ENCODE measurements around the gene ABCB9.
A peak's percentile ranks its signal among the peaks of the same experiment; 100 is the strongest.

ABCB9 gene

GRCh38 chr12:122982963-122983788 is 16.9 kb upstream of the ABCB9 start:
- DNase-seq, result peak in 5 of 58 donors; percentile 7 to 43 (median 24)

- DNase-seq, result no peak
These were observed 16.2 kb upstream of the ABCB9 start for GRCh38 chr12:122982477-122982815.

GRCh38 chr12:122981587-122982476 is 15.6 kb upstream of the ABCB9 start:
- DNase-seq, result no peak

- peak in 6 of 58 donors; percentile 37 to 69 (median 50) for DNase-seq
These were observed 14.8 kb upstream of the ABCB9 start for GRCh38 chr12:122981036-122981471.

- DNase-seq, result peak in 48 of 58 donors; percentile 14 to 80 (median 54)
These were observed 14.1 kb upstream of the ABCB9 start, which contains the start of gene ARL6IP4 for GRCh38 chr12:122980183-122981035. Gene ARL6IP4, plus strand, starts transcription at chr12:122980681. Its CDS starts 459 bp downstream, at chr12:122981140.

GRCh38 chr12:122979908-122980182 is 13.6 kb upstream of the ABCB9 start:
- DNase-seq, result no peak

DNA sequence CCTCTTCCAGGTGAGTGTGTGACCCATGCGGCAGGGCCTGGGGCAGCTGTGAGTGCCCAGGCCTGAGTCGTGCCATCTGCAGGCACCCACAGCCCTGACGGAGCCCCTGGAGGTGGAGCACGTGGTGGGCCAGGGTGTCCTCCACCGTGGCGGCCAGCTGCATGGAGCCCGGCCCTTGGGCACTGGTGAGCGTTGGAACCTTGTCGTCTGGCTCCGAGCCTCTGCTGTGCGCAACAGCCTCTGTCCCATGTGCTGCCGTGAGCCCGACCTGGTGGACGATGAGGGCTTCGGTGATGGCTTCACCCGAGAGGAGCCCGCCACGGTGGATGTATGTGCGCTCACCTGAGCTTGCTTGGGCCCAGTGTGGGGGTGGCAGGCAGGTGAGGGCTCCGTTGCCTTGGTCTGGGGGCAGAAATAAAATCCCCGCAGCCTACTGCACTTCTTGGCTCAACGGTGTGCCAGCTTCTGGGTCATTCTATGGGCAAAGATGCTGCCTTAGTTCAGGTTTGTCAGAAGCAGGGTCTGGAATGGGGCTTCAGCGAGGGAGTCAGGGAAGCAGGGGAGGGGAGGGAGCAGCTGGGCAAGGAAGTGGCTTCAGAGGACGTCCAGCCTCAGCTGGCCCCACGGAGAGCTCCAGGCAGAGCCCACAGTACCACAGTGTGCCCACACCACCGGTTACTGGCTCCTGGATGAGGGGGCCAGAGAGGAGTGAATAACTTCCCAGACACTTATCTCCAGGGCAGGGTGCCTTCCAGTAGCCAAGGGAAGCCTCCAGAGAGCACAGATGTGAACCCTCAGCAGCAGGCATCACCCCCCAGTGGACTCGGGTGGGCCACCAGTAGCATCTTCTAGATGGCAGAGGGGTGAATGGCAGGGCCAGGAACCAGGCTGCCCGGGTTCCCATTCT is 13.0 kb upstream of the ABCB9 start:
- no peak for DNase-seq

DNA sequence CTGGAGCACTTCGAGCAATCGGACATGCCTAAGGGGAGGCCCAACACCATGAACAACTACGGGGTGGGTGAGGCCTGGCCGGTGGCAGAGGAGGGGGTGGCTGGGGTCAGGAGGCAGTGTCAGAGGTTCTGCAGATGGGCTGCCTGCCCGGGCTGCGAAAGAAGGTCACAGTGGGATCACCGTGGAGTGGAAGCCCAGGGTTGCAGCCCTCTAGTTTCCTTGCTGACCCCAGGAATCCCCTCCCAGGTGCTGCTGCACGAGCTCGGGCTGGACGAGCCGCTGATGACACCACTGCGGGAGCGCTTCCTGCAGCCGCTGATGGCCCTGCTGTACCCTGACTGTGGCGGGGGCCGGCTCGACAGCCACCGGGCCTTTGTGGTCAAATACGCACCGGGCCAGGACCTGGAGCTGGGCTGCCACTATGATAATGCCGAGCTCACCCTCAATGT is 12.3 kb upstream of the ABCB9 start:
- DNase-seq, result no peak

- DNase-seq, result no peak
These were observed 11.6 kb upstream of the ABCB9 start for GRCh38 chr12:122977655-122978392.

DNA sequence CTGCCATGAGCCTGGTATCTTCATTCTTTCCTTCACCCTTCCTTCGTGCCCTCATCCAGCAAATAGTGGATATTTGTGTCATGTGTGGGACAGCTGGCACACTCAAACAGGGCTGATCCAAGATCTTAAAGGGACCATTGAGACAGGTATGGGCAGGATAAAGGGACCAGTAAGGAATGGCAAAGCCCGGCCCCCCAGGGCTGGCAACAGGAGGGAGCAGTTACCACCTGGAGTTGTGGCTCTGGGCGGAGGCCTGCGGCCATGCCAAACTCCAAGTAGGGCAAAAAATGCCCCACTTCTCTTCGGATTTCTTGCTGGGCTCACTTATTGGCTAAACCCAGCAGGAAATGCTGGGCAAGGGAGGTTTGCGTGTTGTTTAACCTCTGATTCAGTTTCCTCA is 10.9 kb upstream of the ABCB9 start:
- DNase-seq, result no peak

DNA sequence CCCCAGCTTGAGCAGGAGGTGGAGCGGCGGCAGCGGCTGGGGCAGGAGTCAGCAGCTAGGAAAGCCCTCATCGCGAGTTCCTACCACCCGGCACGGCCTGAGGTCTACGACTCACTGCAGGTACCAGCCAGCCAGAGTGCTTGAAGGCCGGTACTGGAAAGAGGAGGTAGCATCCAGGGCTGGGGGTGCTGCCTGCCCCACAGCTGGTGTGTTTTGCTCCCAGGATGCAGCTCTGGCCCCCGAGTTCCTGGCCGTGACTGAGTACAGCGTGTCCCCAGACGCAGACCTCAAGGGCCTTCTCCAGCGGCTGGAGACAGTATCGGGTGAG is 10.3 kb upstream of the ABCB9 start:
- DNase-seq, result no peak

GRCh38 chr12:122975790-122976647 is 9.8 kb upstream of the ABCB9 start:
- no peak for DNase-seq

DNA sequence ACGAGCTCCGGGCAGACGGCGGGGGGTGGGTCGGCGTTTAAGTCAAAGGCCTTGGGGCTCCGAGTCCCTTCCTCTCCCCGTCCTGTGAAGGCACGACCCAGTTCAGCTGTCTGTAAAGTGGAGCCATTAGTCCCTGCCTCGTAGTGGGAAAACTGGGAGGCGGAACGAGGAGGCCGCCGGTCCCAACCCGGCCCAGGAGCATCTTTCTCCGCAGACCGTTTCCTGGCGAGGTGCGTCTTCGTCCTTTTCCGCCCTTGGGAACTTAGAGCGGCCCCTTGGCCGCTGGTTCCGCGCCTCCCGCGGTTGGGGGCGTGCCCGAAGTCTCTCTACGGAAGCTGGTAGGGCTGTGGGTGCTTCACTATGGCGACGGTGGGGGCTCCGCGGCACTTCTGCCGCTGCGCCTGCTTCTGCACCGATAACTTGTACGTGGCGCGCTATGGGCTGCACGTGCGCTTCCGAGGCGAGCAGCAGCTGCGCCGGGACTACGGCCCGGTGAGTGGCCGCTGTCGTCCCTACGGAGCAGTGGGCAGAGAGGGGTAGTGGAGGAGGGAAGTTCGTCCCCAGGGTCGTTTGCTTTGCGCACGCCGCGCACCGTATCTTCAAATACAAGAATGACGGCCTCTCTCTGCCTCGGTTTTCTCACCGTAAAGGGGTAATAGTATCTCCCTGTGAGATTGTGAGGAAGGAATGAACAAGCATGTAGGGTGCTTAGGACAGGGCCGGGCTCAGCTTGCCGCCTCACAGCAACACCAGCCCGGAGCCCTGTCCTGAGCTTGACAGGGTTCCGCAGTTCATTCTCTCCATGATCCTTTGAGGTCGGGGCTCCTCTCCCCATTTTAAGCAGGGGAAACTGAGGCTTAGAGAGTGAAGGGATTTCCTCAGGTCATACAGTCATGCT is 8.9 kb upstream of the ABCB9 start, which contains the start of gene OGFOD2:
Gene OGFOD2, plus strand, starts transcription at position 353 of the 898 bp plus-strand sequence. Its CDS starts 8 bp downstream, at position 361.
- DNase-seq, result peak; percentile 45 to 93 (median 84)

DNA sequence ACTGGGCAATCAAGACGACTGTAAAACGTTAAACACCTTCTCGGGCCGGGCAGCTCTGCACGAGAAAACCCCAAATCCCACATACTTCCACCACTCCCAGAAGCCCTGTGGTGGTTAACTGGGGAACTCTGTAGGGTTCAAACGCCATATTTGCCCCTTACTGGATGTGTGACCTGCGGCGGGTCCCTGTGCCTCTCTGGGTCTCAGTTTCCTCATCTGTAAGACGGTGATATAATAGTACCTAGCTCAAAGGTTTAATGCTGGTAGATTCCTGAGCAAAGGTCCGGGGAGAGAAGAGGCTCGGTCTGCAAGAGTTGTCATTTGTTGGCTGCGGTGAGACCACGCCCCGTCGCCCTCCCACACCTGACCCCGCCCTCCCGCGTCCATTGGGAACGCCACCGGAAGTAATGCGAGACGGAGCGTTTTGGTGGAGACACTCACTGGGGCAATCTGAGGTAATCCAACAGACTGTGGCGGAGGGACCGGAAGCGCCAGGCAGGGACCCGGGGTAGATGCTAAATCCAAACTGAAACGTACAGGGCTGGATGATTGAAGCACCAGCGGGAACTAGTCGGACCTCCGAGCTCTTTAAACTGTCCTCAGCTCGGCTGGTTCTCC is 8.1 kb upstream of the ABCB9 start:
- DNase-seq, result peak; percentile 81 to 99 (median 98)

DNA sequence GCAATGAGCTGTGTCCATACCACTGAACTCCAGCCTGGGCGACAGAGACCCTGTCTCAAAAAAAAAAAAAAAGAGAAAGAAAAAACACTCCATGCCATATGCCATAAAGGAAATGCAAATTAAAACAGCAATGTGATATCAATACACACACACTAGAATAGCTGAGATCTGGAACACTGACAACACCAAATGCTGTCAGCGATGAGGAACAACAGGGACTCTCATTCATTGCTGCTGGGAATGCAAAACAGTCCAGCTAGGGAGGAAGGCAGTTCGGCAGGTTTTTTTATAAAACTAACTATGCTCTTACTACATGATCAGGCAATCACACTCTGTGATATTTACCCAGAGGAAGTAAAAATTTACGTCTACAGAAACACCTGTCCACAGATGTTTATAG is 3.4 kb upstream of the ABCB9 start:
- DNase-seq, result peak in 15 of 58 donors; percentile 3 to 75 (median 20)

DNA sequence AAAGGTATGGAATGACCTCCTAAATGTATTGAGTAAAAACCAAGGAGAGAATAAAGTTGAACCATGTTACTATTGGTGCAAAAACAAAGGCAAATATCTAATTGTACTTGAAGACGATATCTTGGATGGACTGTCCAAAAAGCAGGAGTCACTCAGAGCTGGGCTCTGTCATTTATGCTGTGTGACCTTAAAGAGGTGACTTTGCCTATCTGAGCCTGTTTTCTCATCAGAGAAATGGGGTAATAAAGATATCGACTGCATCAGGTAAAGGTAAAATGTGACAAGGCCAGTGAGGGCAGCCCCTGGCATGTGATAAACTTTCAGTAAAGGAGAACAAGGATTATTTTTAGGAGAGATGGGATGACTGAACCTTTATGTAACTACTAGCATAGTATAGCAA is 1.8 kb upstream of the ABCB9 start:
- DNase-seq, result no peak
